ENCODE data around the gene PRDM16. TPM values are rescaled to one million over a fixed set of nuclear protein-coding genes. Genes with fewer than 3 reads are reported as not detected.

PRDM16 gene
- total and polyA plus RNA-seq, 2 of the 8 experiments (the other 6 are each of a cell fraction or from before 2014, with no cell fraction given): 0.39 to 0.43 TPM

GRCh38 chr1:3027611-3028371, 41.2 kb upstream of the PRDM16 start:
- no peak for FAIRE-seq
- no peak for TF ChIP-seq HDAC6 (IDR thresholded peaks at IDR 0.05; ENCODE audit: low read depth, low read length)
- no peak for TF ChIP-seq RAD21 (IDR thresholded peaks at IDR 0.05 in 1 of 2, conservative IDR thresholded peaks at IDR 0.05 in 1 of 2; ENCODE audit: low read depth in 2 of 2, low read length in 2 of 2)
- TF ChIP-seq ATF3 (IDR thresholded peaks at IDR 0.05; ENCODE audit: insufficient read depth, low read depth, low read length): no peak
- no peak for TF ChIP-seq SP2 (IDR thresholded peaks at IDR 0.05; ENCODE audit: low read length)
- no peak for TF ChIP-seq BRCA1 (IDR thresholded peaks at IDR 0.05; ENCODE audit: low read depth, low read length)
- TF ChIP-seq FOSL1 (IDR thresholded peaks at IDR 0.05; ENCODE audit: insufficient read depth, low read depth, low read length): no peak
- TF ChIP-seq JUN (IDR thresholded peaks at IDR 0.05; ENCODE audit: low read depth, low read length): no peak
- TF ChIP-seq USF2 (IDR thresholded peaks at IDR 0.05; ENCODE audit: low read length): no peak
- TF ChIP-seq TEAD4 (IDR thresholded peaks at IDR 0.05; ENCODE audit: low read depth, low read length): no peak
- TF ChIP-seq TCF12 (IDR thresholded peaks at IDR 0.05; ENCODE audit: low read depth, low read length): no peak
- no peak for TF ChIP-seq GABPA (IDR thresholded peaks at IDR 0.05; ENCODE audit: borderline replicate concordance, insufficient read depth, low read length)

More at GRCh38 chr1:3027611-3028371, 41.2 kb upstream of the PRDM16 start:
- POLR2A ChIA-PET (ENCODE audit: partially characterized antibody): interaction anchor here (0.6 kb wide), 1 partner anchor 229 kb away, joined by 5 read pairs; no protein-coding TSS in a partner anchor
- H3K27me3 ChIP-seq (replicated peaks in 1 of 4; ENCODE audit: control insufficient read depth in 3 of 4, extremely low read depth in 1 of 4, insufficient read depth in 3 of 4, low read length in 3 of 4): no peaks in the 10 kb centered on the region
- no peak overlapping the region for H2BK20ac ChIP-seq (ENCODE audit: low read length)
- H2BK120ac ChIP-seq (replicated peaks; ENCODE audit: low read depth, low read length): no peak overlapping the region
- no peak overlapping the region for H2AFZ ChIP-seq (ENCODE audit: low read length)
- H3K79me1 ChIP-seq (ENCODE audit: low read depth, low read length): no peaks in the 10 kb centered on the region
- no peak overlapping the region for H3K4ac ChIP-seq (replicated peaks; ENCODE audit: insufficient read length, low read depth, low read length)
- H3K9ac ChIP-seq (replicated peaks in 1 of 4; ENCODE audit: extremely low read depth in 1 of 4, low read depth in 3 of 4, low read length in 3 of 4): no peak overlapping the region
- no peak overlapping the region for H3K23ac ChIP-seq (ENCODE audit: insufficient read length)
- peaks cover 7% of the 10 kb centered on the region; the same call in 1 of the 2 replicates for H3K23me2 ChIP-seq (ENCODE audit: low read depth, low read length)
- H4K5ac ChIP-seq (ENCODE audit: insufficient read length, low read depth, low read length): no peak overlapping the region
- CTCF ChIA-PET (ENCODE audit: partially characterized antibody): interaction anchor here (0.6 kb wide), 1 partner anchor 121 kb away, joined by 4 read pairs; no protein-coding TSS in a partner anchor
- 88% methylated on average over 13 of the region's 20 CpGs; no CpG with 5 or more reads in 1 of the 2 experiments for WGBS, 2 experiments (ENCODE audit: extremely low coverage in 1 of 2, insufficient coverage in 1 of 2, insufficient read length in 1 of 2, insufficient replicate concordance in 2 of 2, low coverage in 1 of 2, low lambda C conversion rate in 2 of 2, missing lambda C conversion rate in 1 of 2)
- H2BK15ac ChIP-seq (ENCODE audit: low read length): no peak overlapping the region
- no peaks in the 10 kb centered on the region for H3K79me2 ChIP-seq (ENCODE audit: control insufficient read depth in 1 of 2, insufficient read depth in 2 of 2, low read length in 2 of 2)
- H4K91ac ChIP-seq (replicated peaks; ENCODE audit: insufficient read length, low read length): no peak overlapping the region
- no peak overlapping the region for H4K8ac ChIP-seq (ENCODE audit: extremely low read depth, insufficient read depth, low read length)
- no peak overlapping the region for H3K14ac ChIP-seq (ENCODE audit: insufficient read length)
- H3K27ac ChIP-seq (ENCODE audit: low read depth, low read length): no peak overlapping the region
- no peak overlapping the region for H2AK5ac ChIP-seq (ENCODE audit: low read depth, low read length)
- no peak for DNase-seq (ENCODE audit: low read depth in 1 of 2, low spot score in 2 of 2)
- no peaks in the 10 kb centered on the region; a peak in 2 of 8 replicates for H3K36me3 ChIP-seq (ENCODE audit: control insufficient read depth in 2 of 4, insufficient read depth in 4 of 4, low read length in 3 of 4)
- H3K56ac ChIP-seq (replicated peaks; ENCODE audit: insufficient read length, low read depth, low read length): no peak overlapping the region
- no peaks in the 10 kb centered on the region for H3K4me1 ChIP-seq (replicated peaks in 1 of 4; ENCODE audit: control insufficient read depth in 3 of 4, insufficient read depth in 4 of 4, low read length in 3 of 4)
- H4K20me1 ChIP-seq (replicated peaks in 1 of 2; ENCODE audit: control insufficient read depth in 1 of 2, insufficient read depth in 2 of 2, low read length in 2 of 2): peaks cover 0 to 4% of the 10 kb centered on the region in 2 experiments
- H3K9me3 ChIP-seq (ENCODE audit: insufficient read depth in 2 of 2, low read depth in 1 of 2, low read length in 1 of 2): peaks cover 66 to 97% of the 10 kb centered on the region in 2 experiments
- no peak overlapping the region for H3K4me2 ChIP-seq (ENCODE audit: insufficient read depth in 1 of 2, low read depth in 2 of 2, low read length in 2 of 2)
- no peak overlapping the region for H2BK12ac ChIP-seq (ENCODE audit: low read depth, low read length)
- H3K4me3 ChIP-seq (ENCODE audit: extremely low read depth in 1 of 4, insufficient read depth in 2 of 4, low read depth in 3 of 4, low read length in 4 of 4): no peak overlapping the region
- no peak overlapping the region for H2BK5ac ChIP-seq (ENCODE audit: low read depth, low read length)
- no peak overlapping the region for H3K18ac ChIP-seq (ENCODE audit: extremely low read depth, low read length)

Measured in H1 (cell line).